DMS53 treated with DMSO at 0.1 percent for 48 hours (cell line): ENCODE measurements around the gene BAIAP2.
"Not testable (repeated sequence)": the region's sequence is repeated elsewhere in the genome, so short reads cannot be mapped to it uniquely, and the experiment has no call there.

ENCODE experiments used
- DNase-seq: peaks from one replicate; lab custom pipeline; 2025; ENCODE audit not compliant: unreplicated experiment; lab: John Stamatoyannopoulos, UW

Gene BAIAP2

DNA sequence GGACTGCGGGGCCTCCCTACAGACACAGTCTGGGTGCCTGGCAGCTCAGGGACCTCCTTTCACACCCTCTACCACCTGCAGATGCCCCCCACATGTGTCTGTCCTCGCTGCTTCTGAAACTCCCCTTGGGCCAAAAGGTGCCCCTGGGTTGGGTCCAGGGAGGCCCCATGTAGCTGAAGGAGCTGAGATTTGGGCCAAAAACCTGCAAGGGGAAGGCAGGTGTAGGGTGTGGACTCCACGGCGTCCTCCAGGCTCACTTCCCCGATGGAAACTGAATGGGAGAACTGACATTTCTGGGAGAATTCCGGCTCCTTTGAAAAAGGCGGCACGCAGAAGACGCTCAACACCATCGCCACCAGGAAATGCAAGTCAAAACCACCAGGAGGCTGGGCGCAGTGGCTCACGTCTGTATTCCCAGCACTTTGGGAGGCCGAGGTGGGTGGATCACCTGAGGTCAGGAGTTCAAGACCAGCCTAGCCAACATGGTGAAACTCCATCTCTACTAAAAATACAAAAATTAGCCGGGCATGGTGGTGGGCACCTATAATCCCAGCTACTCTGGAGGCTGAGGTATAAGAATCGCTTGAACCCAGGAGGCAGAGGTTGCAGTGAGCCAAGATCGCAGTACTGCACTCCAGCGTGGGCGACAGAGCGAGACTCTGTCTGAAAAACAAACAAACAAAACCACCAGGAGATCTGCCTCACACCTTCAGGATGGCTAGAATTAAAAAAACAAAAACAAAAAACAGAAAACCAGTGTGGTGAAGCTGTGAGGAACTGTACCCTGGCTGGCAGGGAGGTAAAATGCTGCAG lies 13.2 kb upstream of the BAIAP2 start:
- DNase-seq, result no peak

DNA sequence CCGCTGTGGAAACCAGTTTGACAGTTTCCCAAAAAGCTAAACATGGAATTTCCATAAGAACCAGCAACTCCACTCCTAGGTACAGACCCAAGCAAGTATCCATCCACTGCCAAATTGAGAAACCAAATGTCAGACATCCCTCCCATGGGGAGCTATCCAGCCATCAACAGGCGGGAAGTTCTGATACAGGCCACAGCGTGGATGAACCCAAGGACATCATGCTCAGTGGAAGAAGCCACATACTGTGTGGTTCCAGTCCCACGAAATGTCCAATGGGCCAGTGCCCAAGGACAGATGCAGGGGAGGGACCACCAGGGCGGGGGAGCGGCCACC lies 12.6 kb upstream of the BAIAP2 start:
- peak; percentile 4 for DNase-seq

DNA sequence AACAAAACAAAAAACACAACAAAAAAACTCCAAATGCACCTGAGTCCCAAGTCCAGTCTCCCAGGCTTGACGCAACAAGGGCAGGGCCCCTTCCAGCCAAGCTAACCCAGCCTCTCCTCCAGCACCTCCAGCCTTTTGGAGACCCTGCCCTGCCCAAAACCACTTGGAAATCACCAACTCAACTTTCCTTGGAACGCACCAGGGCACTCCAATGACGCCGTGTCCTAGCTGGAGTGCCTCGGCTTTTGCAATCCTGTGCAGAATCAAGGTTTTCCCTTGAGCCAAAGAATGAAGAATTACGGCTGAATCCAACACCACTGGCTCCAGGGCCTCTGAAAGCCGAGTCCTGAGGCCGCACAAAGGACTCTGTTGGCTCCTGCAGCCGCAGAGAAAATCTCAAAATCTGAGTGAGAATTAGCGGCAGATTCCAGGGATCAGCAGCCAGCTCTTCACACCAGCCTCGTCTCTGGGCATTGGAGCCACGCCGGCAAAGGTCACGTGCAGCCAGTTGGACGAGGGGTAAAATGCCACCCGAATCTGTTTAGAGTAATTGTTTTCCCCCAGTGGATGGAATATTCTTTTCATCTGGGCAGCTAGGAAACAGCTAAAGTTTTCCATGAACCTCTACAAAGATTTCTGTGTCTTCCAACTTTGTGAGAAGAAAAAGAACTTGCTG lies 9.7 kb upstream of the BAIAP2 start:
- no peak for DNase-seq

DNA sequence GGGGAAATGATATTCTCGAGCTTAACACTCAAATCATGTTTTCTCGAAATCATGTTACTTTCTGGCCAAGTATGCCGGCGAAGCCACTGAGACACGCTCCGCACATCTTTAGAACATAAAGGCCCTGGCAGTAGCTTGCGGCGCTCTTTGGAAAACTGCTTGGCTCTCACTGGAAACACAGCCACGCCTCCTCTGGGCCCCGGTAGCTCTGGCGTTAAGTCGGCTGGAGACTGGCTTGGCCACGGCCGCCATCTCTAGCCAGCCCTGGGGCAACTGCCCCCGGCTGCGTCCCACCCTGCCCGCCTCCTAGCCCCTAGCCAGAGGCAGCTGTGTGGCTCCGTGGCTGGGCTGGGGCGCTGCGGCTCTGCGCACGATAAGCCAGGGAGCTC lies 9.2 kb upstream of the BAIAP2 start:
- DNase-seq, result no peak

DNA sequence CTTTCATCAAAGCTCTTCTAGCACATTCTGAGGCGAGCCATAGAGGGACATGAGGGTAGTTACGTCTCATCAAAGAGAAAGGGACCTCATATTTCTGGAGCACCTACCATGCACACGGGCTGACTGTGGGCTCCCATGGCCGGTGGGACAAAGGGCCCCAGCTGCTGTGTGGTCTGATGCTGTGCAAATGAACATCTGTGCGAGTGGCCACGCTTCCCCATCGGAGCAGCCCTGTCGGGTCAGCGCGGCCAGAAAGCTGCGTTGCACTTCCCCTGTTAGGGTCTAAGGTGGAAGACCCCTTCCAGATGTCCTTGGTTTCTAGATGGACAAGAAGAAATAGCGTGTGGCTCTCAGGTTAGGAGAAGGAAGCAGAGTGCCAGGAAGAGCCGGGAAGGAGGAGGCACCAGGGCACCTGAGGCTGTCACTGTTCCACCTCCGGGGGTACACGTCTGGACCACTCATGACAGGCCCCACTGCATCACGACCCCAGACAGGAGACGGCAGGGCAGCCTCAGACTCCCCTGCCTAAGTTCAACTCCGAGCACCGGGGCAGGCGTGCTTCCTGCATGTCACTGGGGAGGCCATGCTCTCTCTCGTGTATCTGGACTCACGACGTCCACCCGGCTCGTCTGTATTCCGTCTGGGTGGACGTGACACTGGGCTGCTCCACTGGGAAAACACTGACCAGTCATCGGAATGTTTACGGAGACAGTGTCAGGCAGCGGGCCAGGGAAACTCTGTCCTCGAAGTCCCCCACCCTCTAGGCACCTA lies 8.5 kb upstream of the BAIAP2 start:
- DNase-seq, result no peak

DNA sequence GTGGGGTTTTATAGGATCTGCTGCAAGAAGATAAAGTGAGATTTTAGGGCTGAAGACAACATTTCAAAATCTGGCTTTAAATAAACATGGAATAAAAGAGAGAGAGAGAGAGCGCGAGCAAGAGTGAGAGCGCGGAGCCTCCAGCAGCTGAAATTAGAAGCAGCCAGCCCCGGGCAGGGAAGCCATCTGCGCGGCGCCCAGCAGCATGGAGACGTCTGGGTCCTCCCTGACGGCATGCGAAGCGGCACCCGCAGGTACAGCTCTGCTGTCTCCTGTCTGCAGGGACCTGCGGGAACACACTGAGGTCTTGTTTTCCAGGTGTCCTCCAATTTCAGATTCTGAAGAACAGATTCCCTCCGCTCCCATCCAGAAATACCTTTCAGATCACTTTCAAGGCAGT lies 7.9 kb upstream of the BAIAP2 start:
- DNase-seq, result peak; percentile 30

DNA sequence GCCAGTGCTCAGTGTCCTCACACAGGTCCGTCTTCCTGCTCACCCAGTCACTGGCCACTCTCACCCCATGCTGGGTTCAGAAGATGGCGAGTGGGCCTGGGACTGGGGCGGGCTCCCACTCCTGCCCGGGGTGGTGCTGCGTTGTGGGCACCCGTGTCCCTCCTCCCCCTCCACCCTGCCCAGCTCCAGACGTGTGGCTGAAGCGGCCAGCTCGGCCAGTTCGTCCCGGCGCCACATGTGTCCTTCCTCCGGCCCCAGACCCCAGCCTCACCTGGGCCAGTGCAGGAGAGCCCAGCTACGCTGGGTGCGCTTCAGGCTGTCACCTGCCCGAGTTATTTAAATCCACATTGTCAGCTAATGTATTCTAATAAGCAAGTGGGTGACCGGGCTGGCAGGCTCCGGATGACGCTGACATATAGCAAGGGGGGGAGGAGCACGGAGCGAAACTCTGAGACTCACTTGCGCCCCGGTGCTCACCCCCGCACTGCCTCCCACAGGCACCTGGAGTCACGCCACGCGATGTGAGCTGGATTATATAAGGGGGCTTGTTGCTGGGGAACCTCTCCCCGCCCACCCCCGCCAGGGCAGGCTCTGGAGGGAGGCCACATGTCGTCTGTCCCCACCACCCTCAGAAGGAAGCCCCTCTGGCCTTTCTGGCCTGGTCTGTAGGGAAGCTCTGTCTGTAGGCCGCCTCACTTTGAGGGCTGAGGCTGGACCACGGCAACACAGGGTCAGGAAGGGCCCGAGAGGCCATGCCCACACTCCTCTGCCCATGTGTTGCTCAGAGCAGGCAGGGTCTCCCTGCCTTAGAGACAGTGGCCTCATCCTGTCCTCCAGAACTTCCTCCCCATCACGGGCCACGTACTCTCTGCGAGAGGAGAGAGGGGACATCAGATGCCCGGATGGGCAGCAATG lies 7.1 kb upstream of the BAIAP2 start:
- peak; percentile 34 for DNase-seq

DNA sequence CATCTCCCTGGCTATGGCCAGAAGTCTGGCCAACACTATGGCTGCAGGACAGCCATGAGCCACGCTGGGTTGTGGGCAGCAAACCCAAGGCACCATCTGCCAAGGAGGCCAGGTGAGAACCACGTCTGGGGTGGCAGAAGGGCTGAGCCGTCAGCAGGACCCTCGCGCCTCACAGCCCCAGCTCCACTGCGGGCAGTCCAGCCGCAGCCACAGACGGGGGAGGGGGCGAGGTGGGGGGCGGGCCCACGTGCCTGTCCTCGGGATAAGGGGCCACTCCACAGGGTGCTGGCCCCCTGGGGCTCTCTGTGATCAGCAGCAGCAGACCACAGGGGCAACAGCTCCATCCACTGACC lies 6.5 kb upstream of the BAIAP2 start:
- DNase-seq, result no peak

DNA sequence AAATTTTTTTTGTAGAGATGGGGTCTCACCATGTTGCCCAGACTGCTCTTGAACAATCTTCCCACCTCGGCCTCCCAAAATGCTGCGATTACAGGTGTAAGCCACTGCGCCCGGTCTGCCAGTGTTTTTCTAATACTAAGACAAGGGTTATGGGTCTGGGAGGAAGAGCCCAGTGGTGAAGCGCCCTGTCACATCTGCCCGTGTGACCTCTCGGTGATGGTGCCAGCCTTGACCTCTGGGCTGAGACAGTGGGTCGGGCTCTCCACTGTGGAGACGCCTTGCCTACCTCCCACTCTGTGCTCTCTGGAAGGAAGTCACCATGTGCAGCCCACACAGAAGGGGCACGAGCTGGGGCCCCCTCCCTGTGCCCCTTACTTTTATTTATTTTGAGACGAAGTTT lies 5.1 kb upstream of the BAIAP2 start:
- no peak for DNase-seq

DNA sequence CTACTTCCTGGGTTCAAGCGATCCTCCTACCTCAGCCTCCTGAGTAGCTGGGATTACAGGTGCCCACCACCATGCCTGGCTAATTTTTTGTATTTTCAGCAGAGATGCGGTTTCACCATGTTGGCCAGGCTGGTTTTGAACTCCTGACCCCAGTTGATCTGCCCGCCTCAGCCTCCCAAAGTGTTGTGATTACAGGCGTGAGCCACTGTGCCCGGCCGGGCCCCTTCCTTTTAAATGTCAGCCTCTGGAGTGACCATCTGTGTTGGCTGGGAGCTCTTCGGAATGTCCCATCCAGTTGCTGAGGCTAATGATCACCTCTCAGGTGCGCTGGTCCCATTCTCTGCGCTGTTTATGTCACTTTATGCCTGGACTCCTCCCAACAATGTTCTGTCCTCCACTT lies 4.6 kb upstream of the BAIAP2 start:
- not testable (repeated sequence) for DNase-seq

DNA sequence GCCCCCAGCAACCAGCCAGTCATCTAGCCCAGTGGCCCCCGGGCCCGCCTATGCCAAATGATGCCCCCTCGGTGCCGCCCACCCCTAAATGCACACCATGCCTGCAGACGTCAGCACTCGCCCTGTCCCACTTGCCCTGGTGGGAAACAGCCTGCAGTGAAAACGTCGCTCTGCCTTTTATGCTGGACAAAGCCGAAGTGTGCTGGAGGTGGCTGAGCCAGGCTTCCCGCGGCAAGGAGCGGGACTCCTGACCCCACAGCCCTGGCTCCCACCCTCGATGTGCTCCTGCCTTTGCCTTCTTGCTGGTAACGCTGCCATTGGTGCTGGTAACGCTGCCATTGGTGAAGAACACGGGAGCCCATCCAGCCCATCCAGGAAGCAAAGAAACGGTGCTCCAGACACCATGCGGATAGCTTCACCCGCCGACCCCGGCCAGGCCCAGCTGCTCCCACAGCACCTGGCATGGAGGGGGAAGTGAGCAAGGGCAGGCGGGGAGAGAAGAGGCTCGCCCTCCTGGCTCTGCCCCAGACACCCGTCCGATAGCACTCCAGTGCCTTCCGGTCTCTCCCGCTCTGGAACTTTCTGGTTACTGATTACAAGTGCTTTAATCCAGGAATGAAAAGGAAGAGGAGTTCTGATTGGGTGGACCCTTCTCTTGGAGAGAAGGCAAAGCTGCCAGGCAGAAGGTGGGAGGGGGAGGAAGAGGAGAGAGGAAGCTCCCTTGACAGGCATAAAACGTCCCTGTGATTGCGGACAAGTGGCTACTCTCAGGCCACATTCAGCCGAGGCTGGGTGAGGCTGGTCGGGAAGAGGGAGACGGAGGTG lies 4.0 kb upstream of the BAIAP2 start:
- peak; percentile 78 for DNase-seq

DNA sequence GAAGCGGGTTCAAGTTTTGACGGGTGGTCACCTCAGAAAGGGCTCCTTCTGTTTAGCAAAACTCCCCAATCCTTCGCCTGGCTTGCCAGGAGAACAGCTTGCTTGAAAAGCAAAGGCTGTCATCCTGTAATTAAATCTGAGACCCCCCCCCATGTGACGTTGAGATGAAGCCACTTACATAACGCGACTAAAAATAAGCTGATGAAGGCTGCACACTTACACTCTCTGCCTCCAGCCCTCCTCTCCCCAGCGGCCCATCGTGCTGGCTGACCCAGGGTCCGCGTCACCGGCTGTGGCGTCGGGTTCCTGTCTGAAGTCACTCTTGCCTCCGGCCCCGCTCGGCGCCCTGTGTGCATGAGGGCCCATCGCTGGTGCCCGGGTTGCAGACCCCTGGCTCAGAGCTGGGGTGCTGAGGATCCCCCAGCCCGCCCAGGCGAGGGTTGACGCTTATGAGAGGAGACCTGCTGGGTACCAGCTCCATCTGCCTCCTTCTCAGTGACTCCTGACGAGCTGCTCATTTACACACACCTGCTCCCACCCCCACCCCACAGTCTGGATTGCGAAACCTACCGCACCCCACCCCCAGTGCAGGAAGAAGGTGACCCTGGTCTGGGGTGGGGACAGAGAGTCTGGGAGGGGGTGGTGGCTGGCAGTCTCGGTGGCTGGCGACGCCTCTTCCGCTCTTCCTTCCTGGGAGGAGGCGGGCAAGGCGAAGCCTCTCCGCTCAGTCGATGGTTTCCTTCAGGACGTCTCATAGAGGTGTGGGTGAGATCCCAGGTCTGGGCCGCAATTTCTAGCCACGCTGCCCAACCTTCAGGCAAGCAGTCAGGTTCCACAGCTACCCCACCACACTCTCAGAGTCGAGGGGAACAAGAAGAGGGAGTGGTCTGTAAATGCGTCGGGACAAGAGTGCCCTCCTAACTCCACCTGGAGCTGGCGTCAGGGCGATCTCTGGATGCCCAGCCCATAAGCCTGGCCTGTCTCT lies 3.1 kb upstream of the BAIAP2 start:
- DNase-seq, result no peak

DNA sequence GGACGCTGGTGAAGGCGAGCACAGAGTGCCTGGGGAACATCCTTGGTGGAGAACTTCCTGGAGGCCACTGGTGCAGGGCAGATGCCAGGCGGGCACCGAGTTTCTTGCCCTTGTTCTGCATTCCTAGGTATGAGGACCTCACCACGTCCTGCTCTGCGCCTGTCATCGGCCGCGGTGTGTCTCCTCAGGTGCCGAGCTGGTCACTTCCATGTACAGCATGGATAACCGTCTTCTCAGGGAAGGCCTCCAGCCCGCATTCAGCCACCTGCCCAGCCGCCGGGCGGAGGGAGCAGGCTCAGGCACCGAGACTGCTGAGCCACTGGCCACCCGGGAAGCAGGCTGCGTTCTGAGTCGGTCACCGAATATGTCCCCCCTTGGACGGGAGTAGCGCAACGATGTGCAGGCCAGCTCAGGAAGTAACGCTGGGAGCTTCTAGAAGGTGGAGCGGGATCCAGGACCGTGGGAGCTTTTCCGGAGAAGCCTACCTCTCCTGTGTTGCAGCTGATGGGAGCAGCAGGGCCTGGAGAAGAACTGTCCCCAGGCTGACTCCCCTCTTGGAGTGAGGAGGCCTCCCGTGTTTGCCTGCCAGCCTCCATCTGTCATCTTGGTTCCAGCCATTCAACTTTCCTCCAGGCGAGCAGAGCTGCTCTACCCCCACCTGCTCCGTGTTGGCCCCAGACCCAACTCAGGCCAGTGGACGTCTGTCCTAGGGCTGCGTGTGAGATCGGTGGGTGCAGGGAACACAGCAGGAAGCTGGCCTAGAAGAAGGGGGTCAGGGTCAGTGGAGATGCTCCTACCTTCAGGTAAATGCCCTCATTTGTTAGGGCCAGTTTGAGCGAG lies 2.1 kb upstream of the BAIAP2 start:
- no peak for DNase-seq

DNA sequence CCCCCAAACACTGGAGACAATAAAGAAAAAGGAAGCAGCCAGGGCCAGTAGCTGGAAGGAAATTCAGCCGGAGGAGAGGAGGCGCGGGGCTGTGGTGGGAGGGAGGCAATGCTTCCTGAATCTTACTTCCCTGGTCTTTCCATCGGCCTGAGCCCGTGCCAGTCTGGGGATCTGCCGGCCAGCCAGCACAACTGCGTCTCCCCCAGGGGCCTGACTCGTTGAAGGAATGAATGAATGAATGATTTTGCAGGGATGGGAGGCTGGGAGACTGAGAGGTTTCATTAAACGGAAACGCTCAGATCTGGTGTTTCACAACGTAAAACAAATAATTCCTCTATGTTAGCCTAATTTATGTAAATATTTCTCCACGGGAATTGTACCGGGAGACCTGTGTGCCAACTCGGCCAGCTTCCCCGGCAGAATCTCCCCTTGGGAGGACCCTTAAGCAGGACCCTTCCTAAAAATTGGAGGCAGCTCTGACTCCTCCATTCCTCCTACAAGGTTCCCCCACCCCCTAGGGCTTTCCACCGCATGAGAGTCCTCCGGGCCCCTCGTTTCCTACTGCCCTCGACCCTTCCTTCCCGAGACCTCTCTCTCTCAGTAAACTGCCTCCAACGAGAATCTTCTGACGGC lies 1.3 kb upstream of the BAIAP2 start:
- DNase-seq, result no peak

DNA sequence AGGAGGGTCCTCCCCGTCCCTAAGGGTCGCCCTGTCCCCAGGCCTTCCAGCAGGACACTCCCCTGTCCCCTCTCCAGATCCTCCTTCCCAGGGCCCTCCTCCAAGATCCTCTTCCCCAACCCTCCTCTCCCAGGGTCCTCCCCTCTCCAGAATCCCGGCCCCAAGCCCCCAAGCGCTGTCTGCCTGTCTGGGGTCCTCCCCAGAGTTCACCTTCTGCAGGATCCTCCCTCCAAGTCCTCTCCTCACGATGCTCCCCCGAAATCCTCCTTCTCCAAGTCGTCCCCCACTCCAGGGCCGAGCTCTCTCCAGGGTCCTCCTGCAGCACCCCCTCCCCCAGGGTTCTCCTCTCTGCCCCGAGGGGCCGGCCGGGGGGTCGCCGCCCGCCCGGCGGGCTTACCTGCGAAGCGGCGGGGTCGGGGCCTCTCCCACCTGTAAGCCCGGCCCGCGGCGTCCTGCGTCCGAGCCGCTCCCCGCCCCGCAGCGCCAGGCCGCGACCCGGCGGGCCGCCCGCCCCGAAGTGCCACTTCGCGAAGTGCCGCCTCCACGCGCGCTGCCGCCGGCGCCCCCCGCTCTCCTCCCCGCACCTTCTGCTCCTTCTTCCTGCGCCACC lies 678 bp upstream of the BAIAP2 start:
- no peak for DNase-seq

DNA sequence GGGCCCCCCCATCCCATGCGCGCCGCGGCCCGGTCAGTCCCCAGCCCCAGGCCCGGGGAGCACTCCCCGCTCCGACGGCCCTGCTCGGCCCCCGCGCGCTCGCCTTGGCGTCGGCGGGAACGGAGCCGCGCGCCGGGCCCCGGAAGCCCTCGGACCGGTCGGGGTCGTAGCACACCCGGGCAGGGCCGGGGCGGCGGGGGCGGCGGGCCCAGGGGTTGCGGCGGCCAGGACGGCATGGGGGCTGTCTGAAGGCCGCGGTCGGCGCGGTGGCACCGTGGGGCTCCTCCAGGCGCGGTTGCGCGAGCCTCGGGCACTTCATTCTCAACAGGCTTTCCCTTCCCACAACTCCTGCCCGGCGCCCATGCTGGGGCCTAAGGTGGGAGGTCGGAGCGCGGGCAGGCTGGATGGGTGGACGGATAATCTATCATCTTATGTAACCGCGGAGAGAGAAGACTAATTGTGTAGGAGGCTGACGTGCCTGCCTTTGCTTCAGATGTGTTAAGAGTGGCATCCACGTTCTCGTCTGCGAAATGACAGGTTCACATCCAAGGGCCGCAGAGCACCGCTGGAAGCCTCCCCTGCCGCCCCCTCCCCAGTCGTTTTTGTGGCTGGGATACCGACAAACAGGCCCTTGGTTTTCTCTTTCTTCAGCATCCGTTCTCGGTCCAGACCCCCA lies 708 bp downstream of the BAIAP2 start:
- DNase-seq, result no peak
